ENCODE data around the gene ZNF593OS. TPM values are rescaled to one million over a fixed set of nuclear protein-coding genes. Genes with fewer than 3 reads are reported as not detected.

Gene ZNF593OS
- total and polyA plus RNA-seq, 7 donors = 0.16 to 4.2 (median 1.6) TPM

GRCh38 chr1:26191739-26192138 lies 20.1 kb upstream of the ZNF593OS start:
- peaks cover 0 to 32% of the 10 kb centered on the region in 2 donors for H3K36me3 ChIP-seq (ENCODE audit: insufficient read depth in 1 of 2, low read depth in 1 of 2)
- 44 to 53% (median 46%) methylated on average over 3 of the region's 3 CpGs for WGBS, 3 donors
- no peaks in the 10 kb centered on the region for H3K27me3 ChIP-seq (ENCODE audit: insufficient read depth in 3 of 3, low read length in 2 of 3)
- H3K27ac ChIP-seq = no peak overlapping the region
- H3K9me3 ChIP-seq = no peaks in the 10 kb centered on the region
- H3K4me3 ChIP-seq = no peak overlapping the region
- TF ChIP-seq CTCF (IDR thresholded peaks at IDR 0.05) = no peak
- intact Hi-C loops (cut with DNase I) = no loop called here
- DNase-seq = no peak
- no peak for ATAC-seq
- H3K4me1 ChIP-seq = no peaks in the 10 kb centered on the region

- no peak for DNase-seq
- TF ChIP-seq CTCF (IDR thresholded peaks at IDR 0.05) = peak; percentile 25
- intact Hi-C loops (cut with DNase I) = no loop called here
- ATAC-seq = peak; percentile 32 to 68 (median 48)
- Histone ChIP-seq H3K36me3 (ENCODE audit: insufficient read depth in 1 of 2, low read depth in 1 of 2) (peaks cover 0 to 44% of the 10 kb centered on the region in 2 donors), H3K4me3 (no peak within 1 kb of the TSS), H3K27me3 (ENCODE audit: insufficient read depth in 3 of 3, low read length in 2 of 3) (no peaks in the 10 kb centered on the region), H3K27ac (no peak within 1 kb of the TSS), H3K4me1 (no peaks in the 10 kb centered on the region), H3K9me3 (no peaks in the 10 kb centered on the region)
- whole genome bisulfite sequencing, 3 donors = 45 to 52% (median 46%) methylated on average over 11 to 16 of the region's 16 CpGs
Observed at GRCh38 chr1:26190373-26190987, 18.8 kb upstream of the ZNF593OS start, which contains the start of gene CATSPER4. TSS of gene CATSPER4 (plus strand) at chr1:26190602. CDS start at chr1:26190628, 26 bp downstream.

GRCh38 chr1:26189751-26190275 lies 18.2 kb upstream of the ZNF593OS start:
- ATAC-seq (peak in 3 of 4 donors; percentile 17 to 45 (median 26)), DNase-seq (no peak)
- Histone ChIP-seq H3K9me3 (no peaks in the 10 kb centered on the region), H3K4me3 (no peak overlapping the region), H3K4me1 (no peaks in the 10 kb centered on the region), H3K36me3 (ENCODE audit: insufficient read depth in 1 of 2, low read depth in 1 of 2) (peaks cover 0 to 51% of the 10 kb centered on the region in 2 donors), H3K27ac (no peak overlapping the region), H3K27me3 (ENCODE audit: insufficient read depth in 3 of 3, low read length in 2 of 3) (no peaks in the 10 kb centered on the region)
- intact Hi-C loops (cut with DNase I) = no loop called here
- WGBS, 3 donors = 67 to 75% (median 72%) methylated on average over 7 of the region's 7 CpGs
- TF ChIP-seq CTCF (IDR thresholded peaks at IDR 0.05) = no peak

- Histone ChIP-seq H3K27ac (no peak overlapping the region), H3K9me3 (no peaks in the 10 kb centered on the region), H3K4me3 (no peak overlapping the region), H3K27me3 (ENCODE audit: insufficient read depth in 3 of 3, low read length in 2 of 3) (no peaks in the 10 kb centered on the region), H3K36me3 (ENCODE audit: insufficient read depth in 1 of 2, low read depth in 1 of 2) (peaks cover 0 to 56% of the 10 kb centered on the region in 2 donors), H3K4me1 (no peaks in the 10 kb centered on the region)
- DNase-seq (no peak), ATAC-seq (peak in 1 of 4 donors; percentile 17)
- intact Hi-C loops (cut with DNase I) = no loop called here
- TF ChIP-seq CTCF (IDR thresholded peaks at IDR 0.05) = no peak
- WGBS, 3 donors = 61 to 77% (median 65%) methylated on average over 6 of the region's 6 CpGs
Observed at GRCh38 chr1:26189331-26189730, 17.7 kb upstream of the ZNF593OS start.
